Measurements from ENCODE around the gene CLASP1.

- TF ChIP-seq CTCF (IDR thresholded peaks at IDR 0.05; ENCODE audit: low read length), result no peak
- no peak for TF ChIP-seq EZH2 (IDR thresholded peaks at IDR 0.05; ENCODE audit: borderline replicate concordance, low read length)
These were observed 163.0 kb downstream of the CLASP1 start for GRCh38 chr2:121486191-121486790.

All from OCI-LY1 (cell line).